GM18870 (cell line): ENCODE data around the gene SYK.
"Not testable (repeated sequence)": the region's sequence is repeated elsewhere in the genome, so short reads cannot be mapped to it uniquely, and the experiment has no call there.

ENCODE experiments used
- ATAC-seq: cut with Tn5 transposase; IDR thresholded peaks from one replicate; pipeline ENCODE4 v1.9.1; 2021; ENCODE audit warnings: moderate library complexity; ENCODE audit not compliant: unreplicated experiment

The SYK gene

GRCh38 chr9:90795084-90795483 lies 6.5 kb upstream of the SYK start:
- no peak for ATAC-seq

- peak; percentile 51 for ATAC-seq
Observed at GRCh38 chr9:90795871-90796317, 5.7 kb upstream of the SYK start.

- no peak for ATAC-seq
Observed at GRCh38 chr9:90799271-90799852, 2.3 kb upstream of the SYK start.

- ATAC-seq: no peak
Observed at GRCh38 chr9:90801973-90802322, 329 bp downstream of the SYK start.

- ATAC-seq: no peak
Observed at GRCh38 chr9:90802386-90802985, 867 bp downstream of the SYK start.

- ATAC-seq: no peak
Observed at GRCh38 chr9:90803860-90804593, 2.4 kb downstream of the SYK start.

GRCh38 chr9:90805006-90805996 lies 3.7 kb downstream of the SYK start:
- no peak for ATAC-seq

GRCh38 chr9:90807006-90807405 lies 5.4 kb downstream of the SYK start:
- ATAC-seq: no peak

- no peak for ATAC-seq
Observed at GRCh38 chr9:90808398-90808797, 6.8 kb downstream of the SYK start.

- ATAC-seq: no peak
Observed at GRCh38 chr9:90808890-90809685, 7.5 kb downstream of the SYK start.

GRCh38 chr9:90810691-90811090 lies 9.1 kb downstream of the SYK start:
- no peak for ATAC-seq

GRCh38 chr9:90813046-90813445 lies 11.4 kb downstream of the SYK start:
- ATAC-seq: no peak

- ATAC-seq: no peak
Observed at GRCh38 chr9:90813523-90813922, 11.9 kb downstream of the SYK start.

GRCh38 chr9:90814355-90814754 lies 12.7 kb downstream of the SYK start:
- no peak for ATAC-seq

- peak; percentile 48 for ATAC-seq
Observed at GRCh38 chr9:90815183-90815943, 13.7 kb downstream of the SYK start.

- no peak for ATAC-seq
Observed at GRCh38 chr9:90815944-90816357, 14.3 kb downstream of the SYK start.

GRCh38 chr9:90816690-90817089 lies 15.1 kb downstream of the SYK start:
- ATAC-seq: no peak

GRCh38 chr9:90818279-90818678 lies 16.7 kb downstream of the SYK start:
- no peak for ATAC-seq

- ATAC-seq: not testable (repeated sequence)
Observed at GRCh38 chr9:90820406-90820805, 18.8 kb downstream of the SYK start.

GRCh38 chr9:90821236-90821635 lies 19.6 kb downstream of the SYK start:
- not testable (repeated sequence) for ATAC-seq
